Activated CD4-positive, alpha-beta T cell treated with anti-CD3 and anti-CD28 coated beads, Interleukin-2, amount 50 U/mL, for 24 hours (primary cell): ENCODE data around the gene MDFIC2.

ENCODE experiments used
- DNase-seq, 2 donors: peaks; one replicate each; pipeline ENCODE4 v3.0.0-alpha.2; 2020; ENCODE audit warnings: low read depth in 1 of 2, low spot score in 1 of 2

Gene MDFIC2

DNA sequence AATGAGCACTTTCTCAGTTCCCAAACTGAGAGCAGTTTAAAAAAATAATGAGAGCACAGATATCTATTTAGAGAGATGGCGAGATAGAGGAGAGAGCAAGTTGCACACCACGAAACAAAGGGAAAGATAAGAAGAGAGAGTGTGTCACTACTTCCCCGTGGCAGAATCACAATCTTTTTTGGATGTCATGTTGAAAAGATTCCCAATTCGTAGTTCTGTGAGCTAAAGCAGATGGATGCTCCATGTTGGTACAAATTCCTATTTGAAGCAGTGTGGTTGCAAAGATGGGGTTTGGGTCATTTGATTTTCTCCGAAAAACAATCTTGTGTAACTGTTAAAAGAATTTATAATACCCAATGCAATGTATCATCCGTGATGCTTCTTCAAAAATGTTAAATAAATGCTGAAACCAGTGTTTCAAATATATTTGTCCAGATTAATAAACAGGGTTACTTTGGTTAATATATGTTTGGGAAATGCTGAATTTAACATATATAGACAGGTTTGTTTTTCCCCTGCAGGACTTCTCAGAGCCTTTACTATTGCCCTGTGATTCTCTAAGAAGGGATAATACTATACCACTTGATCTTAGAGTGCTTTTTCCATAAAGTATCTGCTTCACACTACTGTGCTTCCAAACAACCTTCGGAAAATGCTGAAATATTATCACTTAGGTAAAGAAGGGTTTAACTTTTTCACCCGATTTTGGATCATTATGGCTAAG, 128.5 kb downstream of the MDFIC2 start:
- DNase-seq = no peak

DNA sequence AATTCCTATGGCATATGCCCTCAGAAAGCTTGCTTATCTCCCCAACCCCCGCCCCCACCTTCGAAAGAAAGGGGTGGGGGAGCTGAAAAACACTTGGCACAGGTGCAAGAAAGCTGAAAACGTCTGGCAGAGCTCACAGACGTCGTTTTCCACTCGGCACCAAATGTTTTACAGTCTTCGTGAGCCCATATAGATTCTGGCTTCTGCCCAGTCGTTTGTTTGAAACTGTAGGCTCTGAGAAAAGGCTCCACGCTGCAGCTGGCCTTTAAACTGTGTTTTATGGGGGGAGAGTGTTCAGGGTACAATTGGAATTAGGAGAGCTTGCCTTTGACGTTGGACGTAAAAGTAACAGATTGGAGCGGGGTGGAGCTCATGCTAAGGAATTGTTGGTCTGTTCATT, 130.3 kb downstream of the MDFIC2 start:
- no peak for DNase-seq

DNA sequence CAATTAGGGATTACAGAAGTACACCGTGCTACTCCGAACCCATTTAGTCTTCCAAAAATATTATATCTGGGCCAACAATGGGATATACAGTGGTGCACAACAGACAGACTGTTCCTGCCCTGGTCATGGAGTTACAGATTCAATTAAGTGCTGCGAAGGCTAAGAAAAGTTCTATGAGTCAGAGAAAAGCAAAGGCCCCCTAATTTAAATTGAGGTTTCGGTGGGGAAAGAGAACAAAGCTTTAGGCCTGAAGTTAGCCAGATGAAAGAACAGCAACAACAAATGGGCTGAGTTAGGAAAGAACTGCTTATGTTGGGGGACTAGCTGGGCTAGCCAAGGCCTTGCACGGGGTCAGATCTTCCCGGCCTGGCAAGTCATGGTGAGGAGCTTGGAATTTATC, 131.8 kb downstream of the MDFIC2 start:
- DNase-seq = no peak

DNA sequence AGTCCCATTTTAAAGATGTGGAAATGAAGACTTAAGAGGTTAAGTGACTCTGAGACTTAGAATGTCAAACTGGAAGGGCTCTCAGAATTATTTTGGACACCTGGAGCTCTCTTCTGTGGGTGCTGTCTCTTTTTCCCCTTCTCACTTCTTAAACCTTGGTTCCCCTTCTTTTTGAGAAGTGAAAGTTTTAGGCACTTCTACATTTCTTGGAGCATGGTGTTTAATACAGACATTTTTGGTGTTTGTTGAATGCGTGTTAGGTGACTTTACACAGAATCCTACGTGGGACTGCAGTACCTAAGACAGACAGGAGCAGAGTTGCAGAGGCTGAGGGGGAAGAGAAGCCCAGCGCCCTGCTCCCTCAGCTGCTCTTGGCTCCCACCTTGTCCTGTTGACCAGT, 133.3 kb downstream of the MDFIC2 start:
- DNase-seq = no peak

DNA sequence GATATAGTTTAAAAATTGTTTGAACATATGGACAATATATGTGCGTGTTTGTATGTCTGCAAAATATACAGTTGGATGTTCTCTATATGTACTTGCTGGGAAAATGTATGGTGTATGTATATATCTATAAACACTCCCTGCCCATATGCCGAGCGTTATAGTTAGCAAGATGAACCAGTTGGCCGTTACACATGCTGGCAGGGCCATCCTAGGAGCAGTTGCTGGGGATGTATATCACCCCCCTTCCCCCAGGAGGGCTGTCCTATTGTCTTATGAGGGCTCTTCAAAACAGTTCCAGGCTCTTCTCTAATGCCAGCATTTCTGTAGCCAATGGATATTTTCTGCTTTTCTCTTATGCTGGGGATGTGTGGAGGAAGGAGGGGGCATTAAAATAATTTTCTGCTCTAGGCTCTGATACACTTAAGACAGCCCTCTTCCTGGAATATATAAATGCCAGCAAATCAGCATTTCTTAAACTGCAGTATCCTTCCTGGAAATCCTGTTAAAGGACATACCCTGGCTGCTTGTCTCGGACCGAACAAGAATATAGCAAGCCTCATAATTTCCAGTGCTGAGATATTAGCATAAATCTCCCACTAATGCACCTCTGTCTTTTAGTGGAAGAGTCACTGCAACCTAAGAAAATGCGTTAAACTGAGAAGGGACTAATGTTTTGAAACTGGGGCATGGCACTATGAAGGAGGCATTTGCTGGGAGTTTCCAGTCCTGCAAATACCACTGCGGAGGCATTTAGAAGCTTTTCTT, 134.4 kb downstream of the MDFIC2 start:
- DNase-seq = no peak

DNA sequence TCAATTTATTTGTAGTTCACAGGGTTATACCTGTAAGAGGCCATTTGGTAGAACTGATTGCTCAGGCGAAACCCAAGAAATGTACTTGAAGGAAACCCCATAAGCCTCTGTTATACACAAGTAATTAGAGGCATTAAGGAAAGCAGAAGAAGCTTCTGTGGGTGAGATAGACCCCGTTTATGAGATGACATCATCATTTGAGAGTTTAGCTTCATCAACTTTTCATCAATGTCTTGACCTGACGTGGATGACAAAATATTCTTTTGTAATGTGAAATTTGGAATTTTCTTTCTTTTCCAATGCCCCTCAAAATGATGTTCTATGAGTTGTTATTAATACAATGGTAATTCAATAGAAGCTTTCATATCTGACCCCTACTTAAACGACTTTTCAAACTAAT, 136.2 kb downstream of the MDFIC2 start:
- DNase-seq = no peak

DNA sequence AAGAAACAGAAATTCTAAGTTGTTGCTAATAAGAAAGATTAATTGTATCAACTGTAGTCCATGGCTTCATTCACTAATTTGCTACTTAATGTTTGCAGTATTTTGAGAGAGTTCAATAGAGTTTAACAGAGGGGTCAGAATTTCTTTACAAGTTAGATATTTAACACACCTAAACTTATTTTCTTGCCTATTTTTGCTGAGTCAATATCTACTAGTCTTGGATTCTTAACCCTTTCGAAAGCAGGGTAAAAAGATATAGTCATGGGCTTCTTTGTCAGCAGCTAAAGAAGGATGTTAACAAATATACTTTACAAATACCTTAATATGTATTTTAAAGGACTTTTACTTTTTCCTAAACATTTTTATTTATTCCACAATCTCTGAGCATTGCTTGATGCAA, 155.6 kb downstream of the MDFIC2 start:
- no peak for DNase-seq

DNA sequence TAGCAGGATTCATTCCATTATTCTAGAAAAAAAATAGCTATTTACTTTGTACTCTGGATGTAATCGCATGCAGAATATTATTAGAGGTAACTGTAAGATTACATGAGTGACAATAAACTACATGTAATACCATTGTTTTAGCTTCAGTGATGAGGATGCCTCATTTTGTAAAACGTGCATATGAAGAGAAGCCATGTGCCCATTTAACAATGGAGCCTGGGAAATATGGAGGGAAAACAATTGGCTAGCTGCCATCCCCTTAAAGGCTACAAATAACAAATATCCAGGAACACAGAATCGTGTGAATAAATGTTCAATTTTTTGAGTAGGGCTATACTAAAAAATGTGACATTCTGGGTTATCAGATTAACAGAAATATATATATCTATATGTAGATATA, 161.8 kb downstream of the MDFIC2 start:
- no peak for DNase-seq

DNA sequence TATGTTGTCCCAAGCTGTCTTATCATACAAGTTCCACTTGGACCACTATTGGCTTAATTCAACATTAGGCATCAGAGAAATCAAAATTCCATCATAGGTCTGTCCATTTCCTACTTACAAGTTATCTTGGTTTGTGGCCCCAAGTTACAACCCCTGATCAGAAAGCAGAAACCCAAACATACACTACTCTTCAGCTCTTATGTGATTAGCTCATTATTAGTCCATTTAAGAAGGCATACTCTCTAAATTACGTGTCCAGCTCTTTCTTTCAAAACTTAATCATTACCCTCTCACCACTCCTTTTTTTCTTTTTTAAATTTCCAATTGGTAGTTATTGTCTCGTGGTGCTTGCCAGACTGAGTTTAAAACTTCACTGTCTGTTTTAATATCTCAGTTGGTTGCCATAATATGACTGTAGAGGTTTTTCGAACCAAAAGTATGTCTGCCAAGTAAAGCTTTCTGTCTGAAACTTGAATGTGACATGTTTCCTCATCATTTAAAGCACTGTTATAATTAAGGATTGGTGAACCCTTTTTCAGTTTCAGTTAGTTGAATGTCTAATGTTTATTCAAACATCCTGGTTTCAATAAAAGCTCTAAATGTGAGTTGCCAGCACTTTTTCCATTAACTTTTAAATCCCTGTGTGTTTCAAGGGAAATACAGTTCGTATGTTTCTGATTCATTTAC, 162.6 kb downstream of the MDFIC2 start:
- no peak for DNase-seq
